Mesendoderm (in vitro differentiated cells): ENCODE data around the gene CHFR.

ENCODE experiments used
- DNase-seq: peaks from one replicate; pipeline ENCODE4 v3.0.0; 2013
- H2AK5ac ChIP-seq: 2 replicates; pipeline ENCODE4 v1.6.1; 2013; ENCODE audit warnings: low read length, inconsistent platforms
- H2BK120ac ChIP-seq: 2 replicates; pipeline ENCODE4 v1.6.1; 2013; ENCODE audit warnings: low read depth, mild to moderate bottlenecking, low read length, moderate library complexity, mixed read lengths
- H2BK15ac ChIP-seq: replicated peaks from 2 replicates; pipeline ENCODE4 v1.6.1; 2013; ENCODE audit warnings: low read depth, mild to moderate bottlenecking, moderate library complexity
- H2BK5ac ChIP-seq: 2 replicates; pipeline ENCODE4 v1.6.1; 2013; ENCODE audit warnings: low read length, inconsistent platforms
- H3K18ac ChIP-seq: 2 replicates; pipeline ENCODE4 v1.6.1; 2013; ENCODE audit warnings: mild to moderate bottlenecking, low read length, mixed read lengths
- H3K23ac ChIP-seq: one replicate; pipeline ENCODE4 v1.6.1; 2013; ENCODE audit warnings: low read length
- H3K27ac ChIP-seq: 2 replicates; pipeline ENCODE4 v1.5.1; 2013; ENCODE audit warnings: low read depth, mild to moderate bottlenecking, inconsistent platforms, low read length, moderate library complexity
- H3K27me3 ChIP-seq: 2 replicates; pipeline ENCODE4 v1.6.1; 2013; ENCODE audit warnings: low read length, control low read depth, mild to moderate bottlenecking, inconsistent platforms; ENCODE audit not compliant: insufficient read depth, poor library complexity
- H3K36me3 ChIP-seq: 2 replicates; pipeline ENCODE4 v1.6.1; 2013; ENCODE audit warnings: low read length, inconsistent platforms; ENCODE audit not compliant: control insufficient read depth, insufficient read depth
- H3K4ac ChIP-seq: one replicate; pipeline ENCODE4 v1.6.1; 2013; ENCODE audit warnings: low read depth, mild to moderate bottlenecking, low read length, moderate library complexity
- H3K4me1 ChIP-seq: 2 replicates; pipeline ENCODE4 v1.6.1; 2013; ENCODE audit warnings: low read depth, low read length, inconsistent platforms; ENCODE audit not compliant: control insufficient read depth
- H3K4me2 ChIP-seq: 2 replicates; pipeline ENCODE4 v1.6.1; 2013; ENCODE audit warnings: low read length
- H3K4me3 ChIP-seq: 2 replicates; pipeline ENCODE4 v1.5.1; 2013; ENCODE audit warnings: mild to moderate bottlenecking, low read length
- H3K56ac ChIP-seq: one replicate; pipeline ENCODE4 v1.6.1; 2013; ENCODE audit warnings: low read length
- H3K79me1 ChIP-seq: 2 replicates; pipeline ENCODE4 v1.6.1; 2013; ENCODE audit warnings: low read length, inconsistent platforms
- H3K79me2 ChIP-seq: 2 replicates; pipeline ENCODE4 v1.6.1; 2013; ENCODE audit warnings: mild to moderate bottlenecking, low read length; ENCODE audit not compliant: control insufficient read depth, insufficient read depth
- H3K9ac ChIP-seq: 2 replicates; pipeline ENCODE4 v1.6.1; 2013; ENCODE audit warnings: low read length, inconsistent platforms
- H4K5ac ChIP-seq: one replicate; pipeline ENCODE4 v1.6.1; 2013; ENCODE audit warnings: low read length
- H4K8ac ChIP-seq: one replicate; pipeline ENCODE4 v1.6.1; 2013; ENCODE audit warnings: low read depth, mild to moderate bottlenecking, control low read depth, low read length, moderate library complexity
- WGBS: extraction: QIAGEN DNeasy Blood & Tissue Kit; methylation state at CpG from one replicate; pipeline ENCODE4 v1.1.7; 2013; ENCODE audit warnings: low lambda C conversion rate, missing lambda C conversion rate; ENCODE audit not compliant: insufficient coverage; ENCODE audit errors: extremely low coverage; 5-methylcytosine and 5-hydroxymethylcytosine counted together

The CHFR gene

DNA sequence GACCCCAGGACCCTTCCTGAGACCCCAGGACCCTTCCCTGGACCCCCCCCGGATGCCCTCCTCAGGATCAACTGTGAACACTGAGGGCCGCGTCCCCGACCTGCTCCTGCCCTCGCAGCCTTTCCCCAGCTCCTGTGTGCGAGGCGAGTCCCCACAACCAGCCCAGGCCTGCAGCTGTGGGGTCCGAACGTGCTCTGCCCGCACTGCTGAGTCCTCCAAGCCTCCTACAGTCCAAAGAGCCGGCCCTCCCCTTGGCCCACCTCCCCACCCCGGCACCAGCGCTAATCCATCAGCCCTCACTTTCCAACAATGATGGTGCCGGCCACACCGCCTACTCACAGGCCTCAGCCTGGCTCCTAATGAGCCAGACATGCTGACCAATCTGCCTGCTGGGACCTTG is 99.5 kb downstream of the CHFR start:
- H3K56ac ChIP-seq, result no peak overlapping the region
- H3K79me1 ChIP-seq, result peaks cover 3% of the 10 kb centered on the region
- no peak overlapping the region for H3K4ac ChIP-seq
- no peak for DNase-seq
- no peak overlapping the region for H3K4me3 ChIP-seq
- H2BK15ac ChIP-seq, result no peak overlapping the region
- no peaks in the 10 kb centered on the region for H3K79me2 ChIP-seq
- no peak overlapping the region for H4K8ac ChIP-seq
- H2BK120ac ChIP-seq, result no peak overlapping the region
- no peaks in the 10 kb centered on the region for H3K27me3 ChIP-seq
- H3K36me3 ChIP-seq, result peaks cover 23% of the 10 kb centered on the region
- H3K18ac ChIP-seq, result no peak overlapping the region
- no peak overlapping the region for H4K5ac ChIP-seq
- no peak overlapping the region for H2BK5ac ChIP-seq
- no peaks in the 10 kb centered on the region for H3K4me1 ChIP-seq
- H3K23ac ChIP-seq, result no peak overlapping the region
- WGBS, result no CpG with 5 or more reads among the region's 15 CpGs
- H3K27ac ChIP-seq, result no peak overlapping the region
- H3K4me2 ChIP-seq, result no peak overlapping the region
- no peak overlapping the region for H2AK5ac ChIP-seq
- H3K9ac ChIP-seq, result no peak overlapping the region

DNA sequence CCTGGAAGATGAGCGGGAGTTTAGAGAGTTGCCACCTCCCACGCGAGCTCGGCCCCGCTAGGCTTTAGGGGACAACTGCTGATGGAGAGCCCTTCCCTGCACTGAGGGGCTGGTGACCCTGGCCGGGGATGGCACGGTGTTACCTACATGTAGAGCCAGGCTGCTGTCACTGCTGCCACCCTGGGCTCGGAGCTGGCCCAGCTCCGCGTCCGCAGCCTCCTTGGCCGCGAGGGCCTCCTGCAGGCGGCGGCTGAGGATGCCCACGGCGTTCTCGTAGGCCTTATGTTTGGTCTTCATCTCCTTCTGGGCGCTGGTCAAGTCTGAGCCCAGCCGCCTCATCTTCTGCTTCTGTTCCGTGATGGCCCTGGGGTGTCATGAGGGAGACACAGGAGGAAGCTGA is 101.2 kb downstream of the CHFR start:
- Histone ChIP-seq H3K27ac (no peak overlapping the region), H3K18ac (no peak overlapping the region), H3K27me3 (no peaks in the 10 kb centered on the region), H4K8ac (no peak overlapping the region), H4K5ac (no peak overlapping the region), H3K4me2 (no peak overlapping the region), H3K4me3 (no peak overlapping the region), H2BK15ac (no peak overlapping the region), H3K79me1 (peaks cover 3% of the 10 kb centered on the region), H2AK5ac (no peak overlapping the region), H2BK5ac (no peak overlapping the region), H3K56ac (no peak overlapping the region), H2BK120ac (no peak overlapping the region), H3K4me1 (no peaks in the 10 kb centered on the region), H3K23ac (no peak overlapping the region), H3K79me2 (no peaks in the 10 kb centered on the region), H3K36me3 (peaks cover 28% of the 10 kb centered on the region), H3K9ac (no peak overlapping the region), H3K4ac (no peak overlapping the region)
- no peak for DNase-seq
- WGBS, result no CpG with 5 or more reads among the region's 21 CpGs

- peaks cover 33% of the 10 kb centered on the region for H3K36me3 ChIP-seq
- no peak overlapping the region for H3K4ac ChIP-seq
- H3K18ac ChIP-seq, result no peak overlapping the region
- no peak overlapping the region for H3K23ac ChIP-seq
- H2AK5ac ChIP-seq, result no peak overlapping the region
- no CpG with 5 or more reads among the region's 9 CpGs for WGBS
- no peak overlapping the region for H3K4me3 ChIP-seq
- no peak overlapping the region for H4K8ac ChIP-seq
- H3K56ac ChIP-seq, result no peak overlapping the region
- H2BK15ac ChIP-seq, result no peak overlapping the region
- peaks cover 3% of the 10 kb centered on the region for H3K79me1 ChIP-seq
- DNase-seq, result no peak
- no peak overlapping the region for H4K5ac ChIP-seq
- no peak overlapping the region for H3K4me2 ChIP-seq
- no peaks in the 10 kb centered on the region for H3K79me2 ChIP-seq
- no peak overlapping the region for H3K27ac ChIP-seq
- no peak overlapping the region for H3K9ac ChIP-seq
- no peak overlapping the region for H2BK5ac ChIP-seq
- H3K4me1 ChIP-seq, result no peaks in the 10 kb centered on the region
- H2BK120ac ChIP-seq, result no peak overlapping the region
- H3K27me3 ChIP-seq, result no peaks in the 10 kb centered on the region
These were observed 102.8 kb downstream of the CHFR start for GRCh38 chr12:132784580-132784979.

DNA sequence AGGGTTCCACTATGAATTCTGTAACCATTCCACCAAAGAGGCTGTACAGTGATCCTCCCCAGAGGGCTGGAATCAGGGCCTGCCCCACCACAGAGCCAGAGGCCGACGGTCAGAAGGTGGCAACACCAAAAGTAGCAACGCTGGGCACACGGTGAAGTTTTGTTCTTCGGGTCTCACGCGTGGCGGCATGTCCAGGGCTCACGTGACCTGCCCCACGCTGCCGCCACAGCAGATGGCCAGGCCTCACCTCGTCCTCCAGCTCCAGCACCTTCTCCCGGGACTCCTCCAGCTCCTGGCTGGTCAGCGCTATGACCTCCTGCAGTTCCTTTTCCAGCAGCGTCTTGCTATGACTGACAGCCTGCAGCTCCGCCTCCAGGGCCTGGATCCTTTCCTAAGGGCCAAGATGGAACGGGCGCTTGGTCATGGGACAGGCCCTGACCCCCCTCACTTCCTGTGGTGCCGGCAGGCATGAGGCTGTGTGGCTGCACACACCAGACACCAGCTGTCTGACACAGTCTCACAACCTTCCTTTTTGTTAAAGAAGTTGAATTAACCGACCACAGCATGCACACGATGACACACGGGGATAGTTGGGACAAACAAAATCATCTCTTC is 103.4 kb downstream of the CHFR start:
- no CpG with 5 or more reads among the region's 22 CpGs for WGBS
- peaks cover 32% of the 10 kb centered on the region for H3K36me3 ChIP-seq
- no peak overlapping the region for H2BK5ac ChIP-seq
- no peak overlapping the region for H3K27ac ChIP-seq
- H3K79me2 ChIP-seq, result no peaks in the 10 kb centered on the region
- no peak overlapping the region for H3K18ac ChIP-seq
- H4K5ac ChIP-seq, result no peak overlapping the region
- H3K4me1 ChIP-seq, result no peaks in the 10 kb centered on the region
- no peak overlapping the region for H2BK120ac ChIP-seq
- no peak overlapping the region for H3K4me2 ChIP-seq
- no peak overlapping the region for H3K9ac ChIP-seq
- H3K27me3 ChIP-seq, result no peaks in the 10 kb centered on the region
- no peak overlapping the region for H2BK15ac ChIP-seq
- no peak for DNase-seq
- H3K79me1 ChIP-seq, result peaks cover 3% of the 10 kb centered on the region
- no peak overlapping the region for H3K4me3 ChIP-seq
- no peak overlapping the region for H3K23ac ChIP-seq
- no peak overlapping the region for H3K4ac ChIP-seq
- H2AK5ac ChIP-seq, result no peak overlapping the region
- H3K56ac ChIP-seq, result no peak overlapping the region
- no peak overlapping the region for H4K8ac ChIP-seq
